H9 (cell line): ENCODE data around the gene RIMBP2. TPM values are rescaled to one million over a fixed set of nuclear protein-coding genes. Genes with fewer than 3 reads are reported as not detected.

Experiments
- DNase-seq: peaks from one replicate; pipeline ENCODE4 v3.0.0-alpha.2; 2017
- H2AFZ ChIP-seq: one replicate; pipeline ENCODE4 v1.6.1; 2013; ENCODE audit warnings: mild to moderate bottlenecking, low read length, control low read depth, moderate library complexity
- H2AK5ac ChIP-seq: 2 replicates; pipeline ENCODE4 v1.6.1; 2013; ENCODE audit warnings: low read length, control low read depth, mixed read lengths; ENCODE audit not compliant: insufficient read length
- H2BK120ac ChIP-seq: one replicate; pipeline ENCODE4 v1.6.1; 2013; ENCODE audit warnings: low read depth, mild to moderate bottlenecking, low read length, control low read depth, inconsistent platforms; ENCODE audit not compliant: poor library complexity, severe bottlenecking
- H2BK12ac ChIP-seq: 2 replicates; pipeline ENCODE4 v1.6.1; 2013; ENCODE audit warnings: low read length, control low read depth, mixed read lengths, low read depth; ENCODE audit not compliant: insufficient read length
- H2BK15ac ChIP-seq: 2 replicates; pipeline ENCODE4 v1.6.1; 2013; ENCODE audit warnings: low read depth, low read length, control low read depth
- H2BK20ac ChIP-seq: one replicate; pipeline ENCODE4 v1.6.1; 2013; ENCODE audit warnings: low read depth, mild to moderate bottlenecking, low read length, control low read depth, inconsistent platforms; ENCODE audit not compliant: poor library complexity, severe bottlenecking
- H2BK5ac ChIP-seq: 2 replicates; pipeline ENCODE4 v1.6.1; 2013; ENCODE audit warnings: low read length, control low read depth, mixed read lengths; ENCODE audit not compliant: insufficient read length
- H3K14ac ChIP-seq: 2 replicates; pipeline ENCODE4 v1.6.1; 2013; ENCODE audit warnings: low read length, control low read depth; ENCODE audit not compliant: insufficient read depth
- H3K18ac ChIP-seq: 2 replicates; pipeline ENCODE4 v1.6.1; 2013; ENCODE audit warnings: low read depth, mild to moderate bottlenecking, mixed read lengths, low read length, control low read depth; ENCODE audit not compliant: insufficient read length
- H3K23ac ChIP-seq: 2 replicates; pipeline ENCODE4 v1.6.1; 2013; ENCODE audit warnings: low read length, control low read depth, mixed read lengths, low read depth; ENCODE audit not compliant: insufficient read length
- H3K23me2 ChIP-seq: 2 replicates; pipeline ENCODE4 v1.6.1; 2013; ENCODE audit warnings: low read depth, mild to moderate bottlenecking, mixed read lengths, low read length, control low read depth; ENCODE audit not compliant: insufficient read length, poor library complexity, severe bottlenecking
- H3K27ac ChIP-seq: 2 replicates; pipeline ENCODE4 v1.5.1; 2013; ENCODE audit warnings: low read length, control low read depth, mixed read lengths, low read depth; ENCODE audit not compliant: insufficient read length
- H3K27me3 ChIP-seq: 2 replicates; pipeline ENCODE4 v1.6.1; 2013; ENCODE audit warnings: low read length, control low read depth, inconsistent platforms; ENCODE audit not compliant: insufficient read depth
- H3K4ac ChIP-seq: 2 replicates; pipeline ENCODE4 v1.6.1; 2013; ENCODE audit warnings: low read depth, mild to moderate bottlenecking, control low read depth, inconsistent platforms, low read length, moderate library complexity
- H3K4me1 ChIP-seq: 2 replicates; pipeline ENCODE4 v1.6.1; 2013; ENCODE audit warnings: low read length, control low read depth, inconsistent platforms; ENCODE audit not compliant: insufficient read depth
- H3K4me2 ChIP-seq: 2 replicates; pipeline ENCODE4 v1.6.1; 2013; ENCODE audit warnings: low read length, control low read depth, mixed read lengths; ENCODE audit not compliant: insufficient read length, insufficient read depth
- H3K56ac ChIP-seq: 2 replicates; pipeline ENCODE4 v1.6.1; 2013; ENCODE audit warnings: low read depth, mild to moderate bottlenecking, mixed read lengths, low read length, control low read depth; ENCODE audit not compliant: insufficient read length
- H3K79me1 ChIP-seq: 2 replicates; pipeline ENCODE4 v1.6.1; 2013; ENCODE audit warnings: low read depth, mild to moderate bottlenecking, moderate library complexity, low read length, control low read depth, inconsistent platforms; ENCODE audit not compliant: insufficient read depth, poor library complexity, severe bottlenecking
- H3K79me2 ChIP-seq: 2 replicates; pipeline ENCODE4 v1.6.1; 2013; ENCODE audit warnings: low read length, control low read depth, inconsistent platforms; ENCODE audit not compliant: insufficient read depth
- H3K9ac ChIP-seq: 2 replicates; pipeline ENCODE4 v1.6.1; 2013; ENCODE audit warnings: low read length, control low read depth, mixed read lengths; ENCODE audit not compliant: insufficient read length; ENCODE audit errors: extremely low read depth
- H3K9me3 ChIP-seq: one replicate; pipeline ENCODE4 v1.6.1; 2013; ENCODE audit warnings: low read depth, low read length, inconsistent platforms; ENCODE audit not compliant: control insufficient read depth
- H3T11ph ChIP-seq: one replicate; pipeline ENCODE4 v1.6.1; 2013; ENCODE audit warnings: mild to moderate bottlenecking, low read length, control low read depth, inconsistent platforms
- H4K20me1 ChIP-seq: one replicate; pipeline ENCODE4 v1.6.1; 2013; ENCODE audit not compliant: control insufficient read depth, insufficient read length, insufficient read depth
- H4K5ac ChIP-seq: 2 replicates; pipeline ENCODE4 v1.6.1; 2013; ENCODE audit warnings: low read depth, mild to moderate bottlenecking, mixed read lengths, low read length, control low read depth; ENCODE audit not compliant: insufficient read length
- H4K8ac ChIP-seq: replicated peaks from 2 replicates; pipeline ENCODE4 v1.6.1; 2013; ENCODE audit warnings: low read length, control low read depth, mixed read lengths, low read depth; ENCODE audit not compliant: insufficient read length
- H4K91ac ChIP-seq: 2 replicates; pipeline ENCODE4 v1.6.1; 2013; ENCODE audit warnings: low read depth, mild to moderate bottlenecking, moderate library complexity, mixed read lengths, low read length, control low read depth; ENCODE audit not compliant: insufficient read length
- H3K27ac Mint-ChIP-seq, 3 experiments: 2 replicates in 2 of 3; 3 replicates in 1 of 3; pipeline ENCODE4 v1.8.0; 2020 to 2021; ENCODE audit warnings: mixed read lengths in 3 of 3, mild to moderate bottlenecking in 1 of 3, moderate library complexity in 1 of 3
- H3K27me3 Mint-ChIP-seq: 2 replicates; pipeline ENCODE4 v1.8.0; 2021; ENCODE audit warnings: low read depth, mild to moderate bottlenecking, moderate library complexity, mixed read lengths
- H3K36me3 Mint-ChIP-seq, 3 experiments: 2 replicates in 2 of 3; 3 replicates in 1 of 3; pipeline ENCODE4 v1.8.0; 2020 to 2021; ENCODE audit warnings: low read depth in 3 of 3, mixed read lengths in 3 of 3; ENCODE audit not compliant: insufficient read depth in 1 of 3
- H3K4me1 Mint-ChIP-seq, 2 experiments: 2 replicates each; pipeline ENCODE4 v1.8.0; 2020; ENCODE audit warnings: mixed read lengths in 2 of 2
- H3K4me3 Mint-ChIP-seq, 2 experiments: 2 replicates in 1 of 2; 3 replicates in 1 of 2; pipeline ENCODE4 v1.8.0; 2020 to 2021; ENCODE audit warnings: mild to moderate bottlenecking in 2 of 2, mixed read lengths in 2 of 2, moderate library complexity in 1 of 2
- H3K9me3 Mint-ChIP-seq, 2 experiments: 2 replicates in 1 of 2; 3 replicates in 1 of 2; pipeline ENCODE4 v1.8.0; 2020; ENCODE audit warnings: mild to moderate bottlenecking in 2 of 2, mixed read lengths in 2 of 2, moderate library complexity in 1 of 2
- WGBS: extraction: QIAGEN DNeasy Blood & Tissue Kit; methylation state at CpG from one replicate; pipeline ENCODE4 v1.1.7; 2013; ENCODE audit warnings: missing lambda C conversion rate, low lambda C conversion rate, mixed read lengths; ENCODE audit not compliant: insufficient read length; ENCODE audit errors: extremely low coverage; 5-methylcytosine and 5-hydroxymethylcytosine counted together
- total RNA-seq: library from RNA; stranded (reverse); gene quantifications from 2 replicates; pipeline ENCODE4 v1.2.1, GENCODE V29; 2021
- TF ChIP-seq, protein P1 (sequence below): fragments of 200-600 bp; sonication (generic); conservative IDR thresholded peaks from 3 replicates; pipeline ENCODE4 v1.8.0; 2021; ENCODE audit warnings: antibody characterized with exemption, mild to moderate bottlenecking

Gene RIMBP2
- total RNA-seq, 1 experiment from 2014 or later: 0.70 TPM

DNA sequence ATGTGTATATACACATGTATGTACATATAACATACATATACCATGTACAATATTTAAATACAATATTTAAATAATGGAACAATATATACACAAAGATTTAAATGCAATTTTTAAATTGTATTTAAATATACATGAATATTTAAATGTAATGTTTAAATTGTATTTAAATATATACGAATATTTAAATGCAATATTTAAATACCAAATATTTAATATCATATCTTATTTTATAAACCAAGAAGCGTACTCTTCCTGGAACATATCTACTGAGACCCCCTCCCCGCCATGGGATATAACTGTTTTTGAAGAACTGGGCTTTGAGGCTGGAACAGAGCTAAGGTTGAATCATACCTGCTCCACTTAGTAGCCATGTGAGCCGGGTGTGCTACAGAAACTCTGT is 29.8 kb upstream of the RIMBP2 start:
- no peak overlapping the region for H4K5ac ChIP-seq
- no peak for DNase-seq
- H4K8ac ChIP-seq: no peak overlapping the region
- H3K9ac ChIP-seq: no peak overlapping the region
- H3T11ph ChIP-seq: no peak overlapping the region
- H3K79me1 ChIP-seq: no peaks in the 10 kb centered on the region
- peaks cover under 1 to 2% of the 10 kb centered on the region in 2 experiments; a peak in 1 of 5 replicates for H3K9me3 Mint-ChIP-seq
- no peaks in the 10 kb centered on the region for H4K20me1 ChIP-seq
- no peak overlapping the region for H2BK20ac ChIP-seq
- no peak overlapping the region for H3K18ac ChIP-seq
- no peaks in the 10 kb centered on the region for H3K23me2 ChIP-seq
- TF ChIP-seq, protein P1, sequence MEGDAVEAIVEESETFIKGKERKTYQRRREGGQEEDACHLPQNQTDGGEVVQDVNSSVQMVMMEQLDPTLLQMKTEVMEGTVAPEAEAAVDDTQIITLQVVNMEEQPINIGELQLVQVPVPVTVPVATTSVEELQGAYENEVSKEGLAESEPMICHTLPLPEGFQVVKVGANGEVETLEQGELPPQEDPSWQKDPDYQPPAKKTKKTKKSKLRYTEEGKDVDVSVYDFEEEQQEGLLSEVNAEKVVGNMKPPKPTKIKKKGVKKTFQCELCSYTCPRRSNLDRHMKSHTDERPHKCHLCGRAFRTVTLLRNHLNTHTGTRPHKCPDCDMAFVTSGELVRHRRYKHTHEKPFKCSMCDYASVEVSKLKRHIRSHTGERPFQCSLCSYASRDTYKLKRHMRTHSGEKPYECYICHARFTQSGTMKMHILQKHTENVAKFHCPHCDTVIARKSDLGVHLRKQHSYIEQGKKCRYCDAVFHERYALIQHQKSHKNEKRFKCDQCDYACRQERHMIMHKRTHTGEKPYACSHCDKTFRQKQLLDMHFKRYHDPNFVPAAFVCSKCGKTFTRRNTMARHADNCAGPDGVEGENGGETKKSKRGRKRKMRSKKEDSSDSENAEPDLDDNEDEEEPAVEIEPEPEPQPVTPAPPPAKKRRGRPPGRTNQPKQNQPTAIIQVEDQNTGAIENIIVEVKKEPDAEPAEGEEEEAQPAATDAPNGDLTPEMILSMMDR: no peak
- H3K4me2 ChIP-seq: no peak overlapping the region
- no peak overlapping the region for H3K4me3 Mint-ChIP-seq
- H3K9me3 ChIP-seq: no peaks in the 10 kb centered on the region
- no peak overlapping the region for H3K23ac ChIP-seq
- no peak overlapping the region for H3K27ac Mint-ChIP-seq
- H3K4ac ChIP-seq: no peak overlapping the region
- no peak overlapping the region for H3K56ac ChIP-seq
- H3K79me2 ChIP-seq: no peaks in the 10 kb centered on the region
- H3K14ac ChIP-seq: no peak overlapping the region
- no peak overlapping the region for H2AK5ac ChIP-seq
- no peak overlapping the region for H2AFZ ChIP-seq
- no peaks in the 10 kb centered on the region for H3K27me3 ChIP-seq
- H2BK5ac ChIP-seq: no peak overlapping the region
- no peak overlapping the region for H2BK120ac ChIP-seq
- H3K27ac ChIP-seq: no peak overlapping the region
- no peak overlapping the region for H4K91ac ChIP-seq
- H3K4me1 Mint-ChIP-seq: peaks cover 0 to 3% of the 10 kb centered on the region in 2 experiments; a peak in 1 of 4 replicates
- WGBS: no CpG with 5 or more reads among the region's 4 CpGs
- H2BK15ac ChIP-seq: no peak overlapping the region
- H3K4me1 ChIP-seq: 0 out of 2 replicates have a peak, but pooled peaks cover 4% of the 10 kb centered on the region
- H2BK12ac ChIP-seq: no peak overlapping the region
- peaks cover 15% of the 10 kb centered on the region for H3K27me3 Mint-ChIP-seq
- no peaks in the 10 kb centered on the region for H3K36me3 Mint-ChIP-seq
